LHCN-M2 (cell line): ENCODE measurements around the gene NDUFS4. TPM values are rescaled to one million over a fixed set of nuclear protein-coding genes. Genes with fewer than 3 reads are reported as not detected.
"Not testable (repeated sequence)": the region's sequence is repeated elsewhere in the genome, so short reads cannot be mapped to it uniquely, and the experiment has no call there.

ENCODE experiments used
- DNase-seq: peaks from one replicate; pipeline ENCODE4 v3.0.0-alpha.2; 2012; ENCODE audit warnings: low read depth
- polyA plus RNA-seq: library from polyadenylated mRNA; unstranded; fragments of >200 nt; gene quantifications from one replicate; pipeline ENCODE4 v1.2.1, GENCODE V29; 2012; ENCODE audit warnings: missing spikeins
- total RNA-seq: library from RNA; depleted of rRNA; stranded (reverse); fragments of >200 nt; gene quantifications from 2 replicates; pipeline ENCODE4 v1.2.3, GENCODE V29; 2014; rRNA removed

Gene NDUFS4
- total RNA-seq, result 78.8 and 90.5 TPM in 2 replicates
- 102 TPM for polyA plus RNA-seq

- peak; percentile 85 for DNase-seq
These were observed at the start of gene NDUFS4 for GRCh38 chr5:53560506-53561191. Gene NDUFS4, plus strand, starts transcription at chr5:53560639. Its CDS starts 24 bp downstream, at chr5:53560663.

GRCh38 chr5:53512539-53512938, 47.9 kb upstream of the NDUFS4 start:
- DNase-seq, result no peak

- no peak for DNase-seq
These were observed 44.5 kb upstream of the NDUFS4 start for GRCh38 chr5:53515988-53516387.

- DNase-seq, result no peak
These were observed 39.6 kb upstream of the NDUFS4 start for GRCh38 chr5:53520813-53521212.

DNA sequence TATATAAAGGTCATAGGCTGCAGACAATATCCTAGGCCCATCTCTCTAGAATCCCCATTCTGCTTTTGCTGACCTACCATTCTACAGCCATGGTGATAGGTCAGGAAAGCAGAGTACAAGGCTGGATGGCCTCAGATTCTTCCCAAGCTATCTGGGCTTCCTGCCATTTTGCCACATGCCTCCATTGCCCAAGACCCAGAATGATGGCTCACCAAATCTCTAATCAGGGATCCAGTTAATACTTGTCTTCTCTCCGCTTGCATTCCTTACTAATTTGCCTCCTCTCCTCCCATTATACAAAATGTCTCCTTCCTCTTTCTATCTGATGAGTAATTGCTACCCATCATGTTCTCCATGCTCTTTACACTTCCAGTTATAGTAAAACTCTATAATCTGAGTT, 22.7 kb upstream of the NDUFS4 start:
- peak; percentile 8 for DNase-seq

DNA sequence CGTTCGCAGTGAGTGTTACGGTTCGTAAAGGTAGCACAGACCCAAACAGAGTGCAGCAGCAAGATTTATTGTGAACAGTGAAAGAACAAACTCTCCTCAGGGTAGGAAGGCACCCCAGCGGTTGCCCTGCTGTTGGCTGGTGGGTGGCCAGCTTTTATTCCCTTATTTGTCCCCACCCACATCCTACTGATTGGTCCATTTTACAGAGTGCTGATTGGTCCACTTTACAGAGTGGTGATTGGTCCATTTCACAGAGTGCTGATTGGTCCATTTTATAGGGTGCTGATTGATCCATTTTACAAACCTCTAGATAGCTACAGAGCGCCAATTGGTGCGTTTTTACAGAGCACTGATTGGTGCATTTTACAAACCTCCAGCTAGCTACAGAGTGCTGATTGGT, 19.7 kb upstream of the NDUFS4 start:
- not testable (repeated sequence) for DNase-seq

DNA sequence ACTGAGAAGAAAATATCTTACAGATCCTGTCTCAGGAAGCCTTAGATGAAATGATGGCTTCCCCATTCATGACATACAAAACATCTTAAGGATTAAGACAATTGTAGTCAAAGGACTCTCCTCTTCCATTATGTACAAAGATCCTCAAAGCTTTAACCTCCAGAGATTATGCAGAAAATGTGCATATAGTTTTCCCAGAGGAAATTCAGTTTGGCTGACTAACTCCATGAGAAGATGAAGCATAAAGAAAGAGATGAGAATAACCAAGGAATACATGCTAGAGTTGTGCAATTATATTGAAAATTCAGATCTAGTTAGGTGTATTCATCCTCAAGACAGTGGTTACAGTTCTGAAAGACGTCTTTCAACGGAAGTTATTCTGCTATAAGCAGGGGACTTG, 18.6 kb upstream of the NDUFS4 start:
- DNase-seq, result no peak

- no peak for DNase-seq
These were observed 17.5 kb upstream of the NDUFS4 start for GRCh38 chr5:53542926-53543325.

GRCh38 chr5:53543401-53543800, 17.0 kb upstream of the NDUFS4 start:
- peak; percentile 43 for DNase-seq

GRCh38 chr5:53545744-53546143, 14.7 kb upstream of the NDUFS4 start:
- no peak for DNase-seq

- DNase-seq, result no peak
These were observed 13.2 kb upstream of the NDUFS4 start for GRCh38 chr5:53547226-53547625.

GRCh38 chr5:53548501-53548900, 11.9 kb upstream of the NDUFS4 start:
- not testable (repeated sequence) for DNase-seq

DNA sequence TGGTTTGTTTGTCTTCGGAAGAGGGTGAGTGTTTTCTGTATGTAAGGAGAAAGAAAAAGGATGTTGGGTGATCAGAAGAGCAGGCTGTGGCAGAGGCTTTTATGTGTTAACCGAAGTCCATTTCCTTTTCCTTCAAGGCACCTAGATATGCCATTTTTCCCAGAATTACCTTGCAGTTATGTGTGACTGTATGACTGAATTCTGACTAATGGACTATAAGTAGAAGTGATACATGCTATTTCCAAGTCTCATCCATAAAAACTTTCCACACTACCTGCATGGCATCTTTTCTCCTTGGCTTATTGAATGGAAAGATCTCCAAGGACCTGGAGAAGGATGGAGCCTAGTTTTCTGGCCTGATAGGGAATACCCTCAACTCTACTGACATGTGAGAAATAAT, 10.6 kb upstream of the NDUFS4 start:
- no peak for DNase-seq

GRCh38 chr5:53552561-53552960, 7.9 kb upstream of the NDUFS4 start:
- no peak for DNase-seq

DNA sequence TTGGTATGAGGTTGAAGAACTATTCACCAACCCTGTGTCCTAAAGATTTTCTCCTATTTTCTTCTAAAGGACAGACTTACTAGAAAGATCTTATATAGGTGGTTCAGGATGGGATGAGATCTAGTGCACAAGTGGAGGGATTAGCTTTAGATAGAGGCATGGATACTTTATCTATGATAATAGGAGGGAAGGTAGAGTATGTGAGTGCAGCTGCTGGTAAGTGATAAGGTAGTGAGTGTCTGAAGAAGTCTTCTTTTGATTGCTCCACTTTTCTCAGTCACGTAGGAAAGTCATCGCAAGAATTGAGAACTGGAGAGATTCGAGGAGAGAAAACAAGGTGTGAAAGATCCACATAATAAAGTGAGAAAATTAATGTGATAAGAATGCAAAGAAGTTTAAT, 6.0 kb upstream of the NDUFS4 start:
- DNase-seq, result no peak

DNA sequence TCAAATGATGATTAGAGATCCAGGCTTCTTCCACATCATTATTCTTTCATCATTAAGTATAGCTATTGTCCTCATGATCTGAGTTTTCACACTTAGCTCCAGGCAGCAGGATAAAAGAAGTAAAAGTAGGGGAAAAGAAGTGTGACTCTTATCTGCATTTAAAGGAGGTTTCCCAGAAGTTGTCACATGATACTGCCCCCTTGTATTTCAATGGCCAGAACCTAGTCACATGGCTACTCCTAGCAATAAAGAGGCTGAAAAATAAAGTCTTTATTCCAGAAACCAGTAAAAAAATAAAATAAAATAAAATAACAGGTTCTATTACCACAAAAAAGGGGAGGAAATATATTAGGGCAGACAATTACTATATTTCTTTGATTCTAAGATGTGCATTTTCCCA, 5.3 kb upstream of the NDUFS4 start:
- no peak for DNase-seq

DNA sequence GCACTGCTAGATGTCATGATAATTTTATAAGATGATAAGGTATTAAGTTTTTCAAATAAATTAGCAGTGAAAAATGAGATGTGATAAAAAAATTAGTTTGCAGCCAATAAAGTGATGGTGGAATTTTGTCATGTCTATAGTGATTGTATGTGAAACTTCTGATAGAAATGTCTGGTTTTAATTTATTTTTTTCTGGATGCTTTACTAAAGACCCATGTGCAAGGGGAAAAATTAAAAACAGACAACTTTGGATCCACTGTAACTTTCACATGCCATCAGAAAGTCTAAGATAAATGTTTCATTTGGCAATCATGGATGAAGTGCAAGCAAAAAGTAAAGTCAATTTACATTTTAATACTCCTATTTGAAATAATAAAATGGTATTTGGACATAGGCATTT, 4.4 kb upstream of the NDUFS4 start:
- no peak for DNase-seq

GRCh38 chr5:53557386-53557785, 3.1 kb upstream of the NDUFS4 start:
- DNase-seq, result peak; percentile 10

- no peak for DNase-seq
These were observed 1.5 kb upstream of the NDUFS4 start for GRCh38 chr5:53558966-53559365.

GRCh38 chr5:53560028-53560427, 411 bp upstream of the NDUFS4 start:
- DNase-seq, result peak; percentile 3

DNA sequence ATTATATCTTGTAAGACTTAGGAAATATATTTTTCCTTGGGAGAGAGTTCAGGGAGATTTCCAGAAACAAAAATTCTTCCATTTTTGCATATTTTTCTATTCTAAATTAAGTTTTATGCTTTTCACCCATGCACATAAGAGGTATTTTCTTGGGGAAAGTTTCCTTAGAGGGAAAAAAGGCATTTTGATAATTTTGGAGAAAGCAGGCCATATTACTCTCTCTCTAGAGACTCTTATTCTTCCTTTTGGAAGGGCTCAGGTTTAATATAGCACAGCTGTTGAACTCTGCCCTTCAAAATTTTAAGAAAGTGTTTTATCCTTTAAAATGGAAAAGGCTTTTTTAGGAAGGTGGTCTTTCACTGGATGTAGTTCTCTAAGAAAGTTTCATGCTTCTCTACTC, 8.0 kb downstream of the NDUFS4 start:
- no peak for DNase-seq

DNA sequence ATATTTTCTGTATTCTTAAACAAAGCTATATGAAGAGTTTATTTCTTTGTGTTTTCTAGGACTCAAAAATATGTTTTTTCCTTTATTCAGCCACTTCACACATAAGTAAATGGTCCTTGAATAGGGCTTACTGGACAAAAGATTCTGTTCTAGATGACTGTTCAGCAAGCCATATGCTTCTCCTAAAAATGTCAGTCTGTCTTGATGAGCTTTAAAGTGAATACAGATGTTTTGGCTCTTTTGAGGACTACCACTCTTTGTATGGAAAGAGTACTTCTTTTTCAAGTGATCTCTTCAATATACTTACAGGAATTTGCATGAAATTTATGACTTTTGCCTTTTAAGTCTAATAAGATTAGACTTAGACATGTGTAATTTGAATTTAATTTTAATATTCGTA, 8.4 kb downstream of the NDUFS4 start:
- DNase-seq, result no peak

DNA sequence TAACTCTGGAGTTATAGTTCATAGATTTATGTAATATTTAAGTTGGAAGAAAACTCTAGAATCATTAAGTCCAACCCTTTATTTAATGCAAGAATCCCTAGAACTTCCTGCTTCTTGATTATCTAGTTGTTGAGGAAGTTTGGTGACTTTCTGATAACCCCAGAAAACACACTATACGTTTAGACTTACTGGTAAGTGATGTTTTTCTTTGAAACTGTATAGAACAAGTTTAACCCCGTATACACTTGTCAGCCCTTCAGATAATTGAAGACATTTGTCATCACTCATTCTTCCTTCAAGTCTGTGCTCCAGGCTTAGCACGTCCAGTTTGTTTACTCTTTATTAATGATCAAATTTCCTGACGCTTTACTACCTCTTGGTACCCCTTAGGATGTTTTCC, 9.0 kb downstream of the NDUFS4 start:
- DNase-seq, result no peak

DNA sequence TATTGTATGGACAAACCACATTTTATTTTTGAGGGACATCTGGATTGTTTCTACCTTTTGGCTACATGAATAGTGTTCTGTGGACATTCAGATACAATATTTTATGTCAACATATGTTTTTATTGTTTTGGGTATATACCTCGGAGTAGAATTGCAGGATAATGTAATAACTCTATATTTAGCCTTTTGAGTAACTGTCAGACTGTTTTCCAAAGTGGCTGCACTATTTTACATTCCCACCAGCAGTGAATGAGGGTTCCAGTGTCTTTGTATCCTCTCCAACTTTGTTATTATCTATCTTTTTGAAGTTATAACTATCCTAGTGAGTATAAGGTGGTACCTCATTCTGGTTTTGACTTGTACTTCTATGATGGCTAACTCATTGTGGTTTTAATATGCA, 11.0 kb downstream of the NDUFS4 start:
- no peak for DNase-seq
